GM23338 (cell line): ENCODE results near the gene MPPED1. TPM values are rescaled to one million over a fixed set of nuclear protein-coding genes. Genes with fewer than 3 reads are reported as not detected.

Experiments used
- ATAC-seq: fragments of 200-7000 bp; cut with Tn5 transposase; 3 replicates; pipeline ENCODE4 v1.9.1; 2020
- DNase-seq: peaks from one replicate; pipeline ENCODE4 v3.0.0-alpha.2; 2015; ENCODE audit warnings: low spot score
- H2AFZ ChIP-seq: fragments of 200-600 bp; sonication (generic); 2 replicates; pipeline ENCODE4 v1.8.0; 2016; ENCODE audit warnings: antibody characterized with exemption, mild to moderate bottlenecking, moderate library complexity
- H3F3A ChIP-seq: fragments of 200-600 bp; sonication (generic); replicated peaks from 2 replicates; pipeline ENCODE4 v1.8.0; 2017; ENCODE audit warnings: antibody characterized with exemption, mixed run types, low read depth
- H3K27ac ChIP-seq: fragments of 200-600 bp; sonication (generic); 2 replicates; pipeline ENCODE4 v1.6.1; 2016; ENCODE audit warnings: low read depth
- H3K27me3 ChIP-seq: fragments of 200-600 bp; sonication (generic); 2 replicates; pipeline ENCODE4 v1.8.0; 2016; ENCODE audit warnings: mild to moderate bottlenecking, mixed run types, moderate library complexity; ENCODE audit not compliant: insufficient read depth
- H3K36me3 ChIP-seq: fragments of 200-600 bp; sonication (generic); 2 replicates; pipeline ENCODE4 v1.8.0; 2016; ENCODE audit warnings: mild to moderate bottlenecking; ENCODE audit not compliant: insufficient read depth
- H3K4me1 ChIP-seq: fragments of 200-600 bp; sonication (generic); 2 replicates; pipeline ENCODE4 v1.8.0; 2016; ENCODE audit warnings: mild to moderate bottlenecking, moderate library complexity; ENCODE audit not compliant: insufficient read depth
- H3K4me2 ChIP-seq: fragments of 200-600 bp; sonication (generic); 2 replicates; pipeline ENCODE4 v1.7.1; 2017; ENCODE audit warnings: mixed run types
- H3K4me3 ChIP-seq: fragments of 200-600 bp; sonication (generic); 2 replicates; pipeline ENCODE4 v1.6.1; 2016; ENCODE audit warnings: mixed run types
- H3K79me2 ChIP-seq: fragments of 200-600 bp; sonication (generic); replicated peaks from 2 replicates; pipeline ENCODE4 v1.8.0; 2017; ENCODE audit warnings: mild to moderate bottlenecking; ENCODE audit not compliant: insufficient read depth
- H3K9me2 ChIP-seq: fragments of 200-600 bp; sonication (generic); 2 replicates; pipeline ENCODE4 v1.8.0; 2017; ENCODE audit not compliant: insufficient read depth
- H4K20me1 ChIP-seq: fragments of 200-600 bp; sonication (generic); replicated peaks from 2 replicates; pipeline ENCODE4 v1.8.0; 2017; ENCODE audit warnings: mild to moderate bottlenecking; ENCODE audit not compliant: insufficient read depth
- H3K27ac Mint-ChIP-seq: 2 replicates; pipeline ENCODE4 v1.8.0; 2020; ENCODE audit warnings: inconsistent platforms, mild to moderate bottlenecking, moderate library complexity, mixed read lengths
- H3K27me3 Mint-ChIP-seq: 3 replicates; pipeline ENCODE4 v1.8.0; 2022; ENCODE audit warnings: low read depth, mild to moderate bottlenecking, moderate library complexity, mixed read lengths, inconsistent platforms; ENCODE audit not compliant: insufficient read depth, poor library complexity
- H3K36me3 Mint-ChIP-seq: 3 replicates; pipeline ENCODE4 v1.8.0; 2021; ENCODE audit warnings: low read depth, mild to moderate bottlenecking, inconsistent platforms, moderate library complexity, mixed read lengths
- H3K4me1 Mint-ChIP-seq: 3 replicates; pipeline ENCODE4 v1.8.0; 2020; ENCODE audit warnings: mild to moderate bottlenecking, inconsistent platforms, mixed read lengths
- H3K4me3 Mint-ChIP-seq: 3 replicates; pipeline ENCODE4 v1.8.0; 2021; ENCODE audit warnings: moderate library complexity, mild to moderate bottlenecking, inconsistent platforms, mixed read lengths
- H3K9me3 Mint-ChIP-seq: 3 replicates; pipeline ENCODE4 v1.8.0; 2020; ENCODE audit warnings: moderate library complexity, mild to moderate bottlenecking, inconsistent platforms, mixed read lengths
- CREB1 ChIP-seq: fragments of 250-450 bp; sonication (Bioruptor Pico); IDR thresholded peaks from 2 replicates; pipeline ENCODE4 v1.5.0; 2020; ENCODE audit warnings: low read depth, mild to moderate bottlenecking, moderate library complexity
- ETS1 ChIP-seq: IDR thresholded peaks from 2 replicates; pipeline ENCODE4 v1.6.1; 2016; ENCODE audit warnings: antibody characterized with exemption
- JUNB ChIP-seq: IDR thresholded peaks from one replicate; pipeline ENCODE4 v1.6.1; 2016; ENCODE audit warnings: antibody characterized with exemption; ENCODE audit not compliant: unreplicated experiment
- REST ChIP-seq: IDR thresholded peaks from one replicate; pipeline ENCODE4 v1.6.1; 2018; ENCODE audit warnings: antibody characterized with exemption; ENCODE audit not compliant: unreplicated experiment
- ZNF462 ChIP-seq: fragments of 250-450 bp; sonication (Bioruptor Pico); IDR thresholded peaks from 2 replicates; pipeline ENCODE4 v1.5.0; 2020; ENCODE audit warnings: mild to moderate bottlenecking, moderate library complexity
- polyA plus RNA-seq: library from polyadenylated mRNA; unstranded; fragments of >200 nt; fragmentation: Nextera tagmentation; extraction: Ambion mirVana; gene quantifications from 2 replicates; pipeline ENCODE4 v1.2.1, GENCODE V29; 2016
- total RNA-seq: library from RNA; depleted of rRNA; stranded (reverse); fragments of >200 nt; shearing (Covaris generic); gene quantifications from 2 replicates; pipeline ENCODE4 v1.2.3, GENCODE V29; 2014

The MPPED1 gene
- total and polyA plus RNA-seq, 2 experiments from 2014 or later = 0.56 TPM; not detected in 1

GRCh38 chr22:43534916-43535315, 123.1 kb downstream of the MPPED1 start (continued):
- TF ChIP-seq ZNF462 (CRISPR knock-in tag) = no peak

- no peak for ATAC-seq
- no peaks in the 10 kb centered on the region for H3K36me3 ChIP-seq
- H3K27me3 ChIP-seq = no peaks in the 10 kb centered on the region
- H3K27ac Mint-ChIP-seq = no peak overlapping the region
- no peaks in the 10 kb centered on the region for H3K79me2 ChIP-seq
- peaks cover 6% of the 10 kb centered on the region for H3K4me1 Mint-ChIP-seq
- H3K4me3 ChIP-seq = no peak overlapping the region
- peaks cover 4% of the 10 kb centered on the region for H3K27me3 Mint-ChIP-seq
- peaks cover 21% of the 10 kb centered on the region; the same call in 2 of the 3 replicates for H3K9me3 Mint-ChIP-seq
- H2AFZ ChIP-seq = no peak overlapping the region
- no peaks in the 10 kb centered on the region for H4K20me1 ChIP-seq
- no peaks in the 10 kb centered on the region for H3K4me1 ChIP-seq
- H3K4me2 ChIP-seq = no peak overlapping the region
- H3F3A ChIP-seq = no peaks in the 10 kb centered on the region
- DNase-seq = no peak
- H3K9me2 ChIP-seq = peaks cover 5% of the 10 kb centered on the region; the same call in 1 of the 2 replicates
- no peak overlapping the region for H3K4me3 Mint-ChIP-seq
- no peak overlapping the region for H3K27ac ChIP-seq
- H3K36me3 Mint-ChIP-seq = peaks cover 15% of the 10 kb centered on the region; the same call in 2 of the 3 replicates
- TF ChIP-seq JUNB = no peak
- no peak for TF ChIP-seq REST
- TF ChIP-seq ETS1 = no peak
- TF ChIP-seq CREB1 (CRISPR knock-in tag) = no peak
Observed at GRCh38 chr22:43535336-43535735, 123.5 kb downstream of the MPPED1 start.
